HCT116 (cell line): Measurements from ENCODE around the gene SEPTIN8. TPM values are rescaled to one million over a fixed set of nuclear protein-coding genes. Genes with fewer than 3 reads are reported as not detected.

Experiments
- ATAC-seq: fragments of 200-7000 bp; cut with Tn5 transposase; 2 replicates; pipeline ENCODE4 v1.9.1; 2020; ENCODE audit warnings: mild to moderate bottlenecking, moderate library complexity
- BruUV-seq: library from RNA; stranded (reverse); fragments of 400-500 nt; replicated peaks from 2 replicates; lab custom pipeline; 2021; lab: Mats Ljungman, UMichigan
- CTCF ChIA-PET: fragments of 300-600 bp; sonication (Branson Sonifier 250); formaldehyde crosslinking; loops from one replicate; lab custom pipeline; 2021; ENCODE audit warnings: antibody characterized with exemption; lab: Charles Lee
- POLR2A ChIA-PET: fragments of 300-600, 350-600 bp; sonication (Branson Sonifier 250); formaldehyde crosslinking; loops from one replicate; lab custom pipeline; 2021; ENCODE audit warnings: antibody characterized with exemption; lab: Charles Lee
- RAD21 ChIA-PET, 2 experiments: fragments of 300-600 bp; sonication (Branson Sonifier 250); formaldehyde crosslinking; loops; one replicate each; lab custom pipeline; 2023; ENCODE audit warnings: low total read pairs in 2 of 2; ENCODE audit not compliant: uncharacterized antibody in 2 of 2, unreplicated experiment in 2 of 2, low non-redundant PET in 1 of 2; lab: Charles Lee
- DNase-seq: peaks from one replicate; pipeline ENCODE4 v3.0.0-alpha.2; 2010; ENCODE audit warnings: low read depth, low spot score
- H2AFZ ChIP-seq: fragments of 200-600 bp; shearing (Covaris generic), sonication (generic); 2 replicates; pipeline ENCODE4 v1.6.1; 2017; ENCODE audit warnings: low read depth, mixed run types, mixed read lengths, antibody characterized with exemption, low read length; ENCODE audit not compliant: poor library complexity, severe bottlenecking
- H3K27ac ChIP-seq: 2 replicates; pipeline ENCODE4 v1.5.1; 2012; ENCODE audit warnings: low read depth, low read length
- H3K27me3 ChIP-seq: fragments of 200-600 bp; sonication (generic); 2 replicates; pipeline ENCODE4 v1.6.1; 2016; ENCODE audit warnings: mixed run types, low read length, mixed read lengths; ENCODE audit not compliant: insufficient read depth
- H3K36me3 ChIP-seq, 2 experiments: fragments of 200-500 bp in 1 of 2; fragments of 200-600 bp in 1 of 2; sonication (Bioruptor generic) in 1 of 2; sonication (generic) in 1 of 2; 2 replicates each; pipeline versions ENCODE4 v1.5.1 to v1.6.1; 2014 to 2016; ENCODE audit warnings: low read length in 2 of 2, inconsistent platforms in 1 of 2, mixed read lengths in 1 of 2, mixed run types in 1 of 2; ENCODE audit not compliant: insufficient read depth in 2 of 2, control insufficient read depth in 1 of 2
- H3K4me1 ChIP-seq, 2 experiments: fragments of 200-600 bp in 1 of 2; sonication (generic) in 1 of 2; 2 replicates each; pipeline versions ENCODE4 v1.5.1 to v1.6.1; 2012 to 2017; ENCODE audit warnings: low read length in 2 of 2, inconsistent platforms in 1 of 2, mild to moderate bottlenecking in 1 of 2, mixed read lengths in 1 of 2, mixed run types in 1 of 2, moderate library complexity in 1 of 2; ENCODE audit not compliant: insufficient read depth in 2 of 2, control insufficient read depth in 1 of 2
- H3K4me2 ChIP-seq: fragments of 200-600 bp; sonication (generic); 2 replicates; pipeline ENCODE4 v1.6.1; 2017; ENCODE audit warnings: mixed run types, low read length, mixed read lengths
- H3K4me3 ChIP-seq, 2 experiments: fragments of 200-600 bp in 1 of 2; sonication (generic) in 1 of 2; replicated peaks in 1 of 2; 2 replicates each; pipeline ENCODE4 v1.5.1; 2011 to 2016; ENCODE audit warnings: low read length in 2 of 2, control low read depth in 1 of 2, low read depth in 1 of 2, mild to moderate bottlenecking in 1 of 2, mixed read lengths in 1 of 2, mixed run types in 1 of 2
- H3K79me2 ChIP-seq: fragments of 200-600 bp; sonication (generic); 2 replicates; pipeline ENCODE4 v1.6.1; 2017; ENCODE audit warnings: mild to moderate bottlenecking, mixed run types, low read length, moderate library complexity, mixed read lengths; ENCODE audit not compliant: insufficient read depth
- H3K9ac ChIP-seq: fragments of 200-600 bp; sonication (generic); 2 replicates; pipeline ENCODE4 v1.6.1; 2016; ENCODE audit warnings: low read length, mixed read lengths
- H3K9me2 ChIP-seq: fragments of 200-600 bp; sonication (generic), shearing (Covaris generic); 2 replicates; pipeline ENCODE4 v1.6.1; 2017; ENCODE audit warnings: mixed run types, mild to moderate bottlenecking, moderate library complexity; ENCODE audit not compliant: insufficient read depth
- H3K9me3 ChIP-seq, 2 experiments: fragments of 200-500 bp in 1 of 2; fragments of 200-600 bp in 1 of 2; sonication (Bioruptor generic) in 1 of 2; sonication (generic) in 1 of 2; 2 replicates each; pipeline ENCODE4 v1.6.1; 2014 to 2017; ENCODE audit warnings: low read length in 2 of 2, mixed read lengths in 2 of 2, inconsistent platforms in 1 of 2, low read depth in 1 of 2, mild to moderate bottlenecking in 1 of 2, mixed run types in 1 of 2, moderate library complexity in 1 of 2; ENCODE audit not compliant: control insufficient read depth in 1 of 2, insufficient read depth in 1 of 2
- H4K20me1 ChIP-seq: fragments of 200-600 bp; sonication (generic), shearing (Covaris generic); 2 replicates; pipeline ENCODE4 v1.6.1; 2017; ENCODE audit warnings: mixed run types, mild to moderate bottlenecking, moderate library complexity; ENCODE audit not compliant: insufficient read depth
- CBX3 ChIP-seq: IDR thresholded peaks from 2 replicates; pipeline ENCODE4 v1.6.1; 2012; ENCODE audit warnings: low read depth
- CEBPB ChIP-seq: IDR thresholded peaks from 2 replicates; pipeline ENCODE4 v1.6.1; 2012; ENCODE audit warnings: low read depth
- ELF1 ChIP-seq: IDR thresholded peaks from 2 replicates; pipeline ENCODE4 v1.6.1; 2012; ENCODE audit warnings: low read depth, borderline replicate concordance
- FOSL1 ChIP-seq: IDR thresholded peaks from 2 replicates; pipeline ENCODE4 v1.6.1; 2012; ENCODE audit warnings: low read depth
- JUND ChIP-seq: IDR thresholded peaks from 2 replicates; pipeline ENCODE4 v1.6.1; 2012
- POLR2AphosphoS5 ChIP-seq: IDR thresholded peaks from 2 replicates; pipeline ENCODE4 v1.6.1; 2011; ENCODE audit warnings: mild to moderate bottlenecking, low read depth, low read length, moderate library complexity
- REST ChIP-seq: IDR thresholded peaks from 2 replicates; pipeline ENCODE4 v1.6.1; 2012; ENCODE audit warnings: low read depth
- SIN3A ChIP-seq: IDR thresholded peaks from 2 replicates; pipeline ENCODE4 v1.6.1; 2012; ENCODE audit warnings: low read depth
- SP1 ChIP-seq: IDR thresholded peaks from 2 replicates; pipeline ENCODE4 v1.6.1; 2012; ENCODE audit warnings: low read depth
- YY1 ChIP-seq: IDR thresholded peaks from 2 replicates; pipeline ENCODE4 v1.6.1; 2011; ENCODE audit warnings: low read length, low read depth, moderate library complexity, mild to moderate bottlenecking; ENCODE audit not compliant: insufficient replicate concordance; ENCODE audit errors: extremely low read depth
- ZBTB33 ChIP-seq: IDR thresholded peaks from 2 replicates; pipeline ENCODE4 v1.6.1; 2011; ENCODE audit warnings: mild to moderate bottlenecking, low read length, moderate library complexity; ENCODE audit not compliant: insufficient replicate concordance; ENCODE audit errors: extremely low read depth
- ZFX ChIP-seq: fragments of 450-650 bp; IDR thresholded peaks from 2 replicates; pipeline ENCODE4 v1.6.1; 2017
- intact Hi-C: fragments of 100-400 bp; cut with micrococcal nuclease; formaldehyde crosslinking; loops from 2 replicates; pipeline ENCODE4 v1.10.0; 2022
- total RNA-seq: library from RNA; stranded (reverse); gene quantifications from one replicate; pipeline ENCODE4 v1.2.1, GENCODE V29; 2021; ENCODE audit not compliant: unreplicated experiment
- TF ChIP-seq, protein P1 (sequence below): IDR thresholded peaks from 2 replicates; pipeline ENCODE4 v1.6.1; 2012

The SEPTIN8 gene
- total RNA-seq, 1 experiment from 2014 or later, result 34.6 TPM

DNA sequence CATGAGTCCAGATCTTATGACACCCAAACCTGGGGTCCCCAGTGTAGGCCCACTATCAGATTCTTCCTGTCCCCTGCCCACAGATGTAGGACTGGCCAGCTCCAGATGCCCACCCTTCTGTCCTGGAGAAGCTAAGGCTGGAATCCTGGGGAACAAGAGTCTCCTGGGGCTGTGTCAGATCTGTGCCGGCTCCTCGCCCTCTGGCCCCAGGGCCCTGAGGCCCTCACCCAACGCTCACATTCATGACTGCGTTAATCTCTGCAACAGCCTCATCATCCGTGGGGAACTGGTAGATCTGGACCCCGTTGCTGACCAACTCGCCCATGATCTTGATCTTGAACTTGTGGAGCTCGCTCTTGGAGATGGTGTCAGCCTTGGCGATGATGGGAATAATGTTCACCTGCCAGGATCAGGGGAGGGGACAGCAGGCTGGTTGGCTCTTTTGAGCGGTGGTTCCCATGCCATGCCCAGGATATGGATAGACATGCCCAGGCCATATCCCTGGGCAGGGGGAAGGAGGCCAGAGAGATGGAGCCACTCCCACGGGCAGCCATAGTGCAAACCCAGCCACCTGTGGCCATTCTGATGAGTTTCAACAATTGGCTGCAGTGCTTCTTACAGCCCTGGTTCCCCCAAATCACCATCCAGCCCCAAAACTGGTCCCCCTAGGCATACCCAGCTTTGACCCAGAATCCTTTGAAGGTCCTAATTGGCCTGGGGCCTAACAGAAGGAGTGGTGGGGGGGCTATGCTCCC is 14.6 kb downstream of the SEPTIN8 start:
- Histone ChIP-seq H3K9me3 (no peaks in the 10 kb centered on the region), H3K79me2 (no peaks in the 10 kb centered on the region), H3K4me1 (no peaks in the 10 kb centered on the region), H4K20me1 (no peaks in the 10 kb centered on the region), H3K36me3 (peaks cover 7 to 11% of the 10 kb centered on the region in 2 experiments; a peak in 2 of 4 replicates), H3K4me3 (no peak overlapping the region), H3K4me2 (no peak overlapping the region), H2AFZ (no peak overlapping the region), H3K27me3 (no peaks in the 10 kb centered on the region), H3K27ac (no peak overlapping the region), H3K9ac (no peak overlapping the region), H3K9me2 (no peaks in the 10 kb centered on the region)
- ChIA-PET POLR2A (no interaction called here), RAD21 (no interaction called here), CTCF (no interaction called here)
- BruUV-seq, result no TSS peak
- TF ChIP-seq ELF1 (no peak), FOSL1 (no peak), CEBPB (no peak), SIN3A (no peak), JUND (no peak), SP1 (no peak), CBX3 (no peak)
- TF ChIP-seq, protein P1, sequence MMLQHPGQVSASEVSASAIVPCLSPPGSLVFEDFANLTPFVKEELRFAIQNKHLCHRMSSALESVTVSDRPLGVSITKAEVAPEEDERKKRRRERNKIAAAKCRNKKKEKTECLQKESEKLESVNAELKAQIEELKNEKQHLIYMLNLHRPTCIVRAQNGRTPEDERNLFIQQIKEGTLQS, result no peak
- DNase-seq (no peak), ATAC-seq (no peak)
- intact Hi-C loops, result no loop called here

DNA sequence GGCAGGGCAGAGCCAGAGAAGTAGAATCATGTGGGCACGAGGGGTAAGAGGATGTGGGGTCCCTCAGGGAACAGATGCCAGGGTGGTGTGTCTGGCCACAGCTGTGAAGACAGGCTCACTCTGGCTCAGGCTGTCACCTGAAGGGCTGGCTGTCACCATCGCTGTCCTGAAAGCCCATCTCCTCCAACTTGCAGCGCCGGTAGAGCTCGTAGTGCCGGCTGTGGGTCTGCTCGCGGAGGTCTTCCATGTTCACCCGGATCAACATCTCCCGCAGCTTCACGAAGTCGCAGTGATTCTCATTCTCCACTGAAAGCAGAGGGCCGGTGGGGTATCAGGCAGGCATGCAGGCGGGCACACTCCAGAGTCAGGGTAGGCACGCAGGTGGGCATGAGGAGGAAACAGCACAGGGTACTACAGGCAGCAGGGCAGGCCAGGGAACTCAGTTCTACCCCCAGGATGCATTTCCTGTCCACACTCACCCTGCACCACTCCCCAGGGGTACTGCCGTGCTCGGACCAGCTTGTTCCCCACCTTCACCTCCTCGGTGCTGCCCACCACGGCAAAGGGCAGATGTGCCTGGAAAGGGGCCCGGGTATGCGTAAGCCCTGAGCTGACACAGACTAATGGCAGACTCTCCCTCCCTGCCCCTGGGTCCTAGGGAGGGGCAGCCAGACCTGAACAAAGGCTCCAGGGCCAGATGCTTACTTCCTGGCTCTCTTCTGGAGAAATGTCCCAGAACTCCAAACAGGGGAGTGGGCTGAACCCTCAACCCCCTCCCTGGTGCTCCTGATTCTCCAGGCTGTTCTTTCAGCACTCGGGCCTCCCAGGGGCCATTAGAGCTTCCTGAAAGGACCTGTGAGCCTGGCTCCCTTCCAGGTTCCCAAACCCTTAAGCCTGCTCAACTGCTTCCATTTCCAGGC is 15.5 kb downstream of the SEPTIN8 start:
- H3K4me1 ChIP-seq, result no peaks in the 10 kb centered on the region
- no peak overlapping the region for H3K4me3 ChIP-seq
- no peak overlapping the region for H3K27ac ChIP-seq
- DNase-seq, result no peak
- H3K4me2 ChIP-seq, result no peak overlapping the region
- H3K9me2 ChIP-seq, result no peaks in the 10 kb centered on the region
- BruUV-seq, result no TSS peak
- H2AFZ ChIP-seq, result no peak overlapping the region
- CTCF ChIA-PET, result no interaction called here
- intact Hi-C loops, result no loop called here
- RAD21 ChIA-PET, result no interaction called here
- H3K79me2 ChIP-seq, result no peaks in the 10 kb centered on the region
- H3K27me3 ChIP-seq, result no peaks in the 10 kb centered on the region
- no peak overlapping the region for H3K9ac ChIP-seq
- no peaks in the 10 kb centered on the region for H3K9me3 ChIP-seq
- ATAC-seq, result peak; percentile 20; the same call in 1 of the 2 replicates
- POLR2A ChIA-PET, result no interaction called here
- H4K20me1 ChIP-seq, result no peaks in the 10 kb centered on the region
- peaks cover 7 to 11% of the 10 kb centered on the region in 2 experiments; a peak in 2 of 4 replicates for H3K36me3 ChIP-seq
- TF ChIP-seq JUND (no peak), YY1 (no peak), ZFX (no peak), POLR2AphosphoS5 (no peak), REST (no peak), ZBTB33 (no peak)
